ENCODE results near the gene PTPRM. TPM values are rescaled to one million over a fixed set of nuclear protein-coding genes. Genes with fewer than 3 reads are reported as not detected.

The PTPRM gene
- total RNA-seq, 2 donors from 2014 or later, result 7.5 to 19.2 TPM

DNA sequence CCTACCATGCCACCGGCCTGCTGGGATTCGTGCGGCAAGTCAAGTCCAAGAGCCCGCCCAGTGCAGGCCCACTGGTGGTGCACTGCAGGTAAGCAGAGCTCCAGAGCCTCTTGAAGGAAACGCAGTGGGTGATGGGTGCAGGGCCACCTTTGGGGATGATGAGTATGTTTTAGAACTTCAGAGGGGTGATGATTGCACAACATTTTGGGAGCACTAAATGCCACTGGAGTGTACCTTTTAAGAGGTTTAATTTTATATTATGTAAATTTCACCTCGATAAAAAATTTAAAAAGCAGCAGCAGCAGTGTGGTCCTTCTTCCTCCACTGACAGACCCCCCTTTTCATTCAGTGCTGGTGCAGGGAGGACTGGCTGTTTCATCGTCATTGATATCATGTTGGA is 809.0 kb downstream of the PTPRM start:
- Mint-ChIP-seq H3K4me3 (no peak overlapping the region), H3K36me3 (no peaks in the 10 kb centered on the region), H3K27me3 (peaks cover 0 to 4% of the 10 kb centered on the region in 2 donors), H3K9me3 (no peaks in the 10 kb centered on the region), H3K4me1 (ENCODE audit: low read depth in 2 of 2) (no peaks in the 10 kb centered on the region), H3K27ac (no peak overlapping the region)
- ATAC-seq (peak in 1 of 2 donors; percentile 43), DNase-seq (ENCODE audit: low spot score) (no peak)

GRCh38 chr18:8379187-8379941 is 812.2 kb downstream of the PTPRM start:
- DNase-seq (ENCODE audit: low spot score) (no peak), ATAC-seq (no peak)
- Mint-ChIP-seq H3K9me3 (no peaks in the 10 kb centered on the region), H3K4me1 (ENCODE audit: low read depth in 2 of 2) (no peaks in the 10 kb centered on the region), H3K27me3 (peaks cover 0 to 4% of the 10 kb centered on the region in 2 donors), H3K36me3 (no peaks in the 10 kb centered on the region), H3K4me3 (no peak overlapping the region), H3K27ac (no peak overlapping the region)

GRCh38 chr18:8380006-8380405 is 812.9 kb downstream of the PTPRM start:
- H3K9me3 Mint-ChIP-seq, result no peaks in the 10 kb centered on the region
- peaks cover 0 to 4% of the 10 kb centered on the region in 2 donors for H3K27me3 Mint-ChIP-seq
- H3K4me3 Mint-ChIP-seq, result no peak overlapping the region
- ATAC-seq, result no peak
- DNase-seq (ENCODE audit: low spot score), result no peak
- no peak overlapping the region for H3K27ac Mint-ChIP-seq
- H3K4me1 Mint-ChIP-seq (ENCODE audit: low read depth in 2 of 2), result no peaks in the 10 kb centered on the region
- no peaks in the 10 kb centered on the region for H3K36me3 Mint-ChIP-seq

GRCh38 chr18:8380926-8381325 is 813.8 kb downstream of the PTPRM start:
- no peaks in the 10 kb centered on the region for H3K36me3 Mint-ChIP-seq
- H3K27ac Mint-ChIP-seq, result no peak overlapping the region
- no peaks in the 10 kb centered on the region for H3K4me1 Mint-ChIP-seq (ENCODE audit: low read depth in 2 of 2)
- H3K9me3 Mint-ChIP-seq, result no peaks in the 10 kb centered on the region
- no peak for ATAC-seq
- peaks cover 0 to under 1% of the 10 kb centered on the region in 2 donors for H3K27me3 Mint-ChIP-seq
- DNase-seq (ENCODE audit: low spot score), result no peak
- no peak overlapping the region for H3K4me3 Mint-ChIP-seq

GRCh38 chr18:8381821-8382459 is 814.8 kb downstream of the PTPRM start:
- DNase-seq (ENCODE audit: low spot score) (no peak), ATAC-seq (no peak)
- Mint-ChIP-seq H3K4me1 (ENCODE audit: low read depth in 2 of 2) (no peaks in the 10 kb centered on the region), H3K36me3 (no peaks in the 10 kb centered on the region), H3K27me3 (no peaks in the 10 kb centered on the region), H3K4me3 (no peak overlapping the region), H3K9me3 (no peaks in the 10 kb centered on the region), H3K27ac (no peak overlapping the region)

GRCh38 chr18:8385400-8385799 is 818.3 kb downstream of the PTPRM start:
- Mint-ChIP-seq H3K27ac (no peak overlapping the region), H3K4me3 (no peak overlapping the region), H3K36me3 (no peaks in the 10 kb centered on the region), H3K9me3 (no peaks in the 10 kb centered on the region), H3K4me1 (ENCODE audit: low read depth in 2 of 2) (no peaks in the 10 kb centered on the region), H3K27me3 (peaks cover 0 to 6% of the 10 kb centered on the region in 2 donors)
- ATAC-seq (peak in 1 of 2 donors; percentile 40), DNase-seq (ENCODE audit: low spot score) (no peak)

- Mint-ChIP-seq H3K4me3 (no peak overlapping the region), H3K27me3 (peaks cover 0 to 6% of the 10 kb centered on the region in 2 donors), H3K36me3 (no peaks in the 10 kb centered on the region), H3K9me3 (no peaks in the 10 kb centered on the region), H3K27ac (no peak overlapping the region), H3K4me1 (ENCODE audit: low read depth in 2 of 2) (no peaks in the 10 kb centered on the region)
- DNase-seq (ENCODE audit: low spot score) (no peak), ATAC-seq (no peak)
Measured at GRCh38 chr18:8386669-8387380, 819.7 kb downstream of the PTPRM start.

DNA sequence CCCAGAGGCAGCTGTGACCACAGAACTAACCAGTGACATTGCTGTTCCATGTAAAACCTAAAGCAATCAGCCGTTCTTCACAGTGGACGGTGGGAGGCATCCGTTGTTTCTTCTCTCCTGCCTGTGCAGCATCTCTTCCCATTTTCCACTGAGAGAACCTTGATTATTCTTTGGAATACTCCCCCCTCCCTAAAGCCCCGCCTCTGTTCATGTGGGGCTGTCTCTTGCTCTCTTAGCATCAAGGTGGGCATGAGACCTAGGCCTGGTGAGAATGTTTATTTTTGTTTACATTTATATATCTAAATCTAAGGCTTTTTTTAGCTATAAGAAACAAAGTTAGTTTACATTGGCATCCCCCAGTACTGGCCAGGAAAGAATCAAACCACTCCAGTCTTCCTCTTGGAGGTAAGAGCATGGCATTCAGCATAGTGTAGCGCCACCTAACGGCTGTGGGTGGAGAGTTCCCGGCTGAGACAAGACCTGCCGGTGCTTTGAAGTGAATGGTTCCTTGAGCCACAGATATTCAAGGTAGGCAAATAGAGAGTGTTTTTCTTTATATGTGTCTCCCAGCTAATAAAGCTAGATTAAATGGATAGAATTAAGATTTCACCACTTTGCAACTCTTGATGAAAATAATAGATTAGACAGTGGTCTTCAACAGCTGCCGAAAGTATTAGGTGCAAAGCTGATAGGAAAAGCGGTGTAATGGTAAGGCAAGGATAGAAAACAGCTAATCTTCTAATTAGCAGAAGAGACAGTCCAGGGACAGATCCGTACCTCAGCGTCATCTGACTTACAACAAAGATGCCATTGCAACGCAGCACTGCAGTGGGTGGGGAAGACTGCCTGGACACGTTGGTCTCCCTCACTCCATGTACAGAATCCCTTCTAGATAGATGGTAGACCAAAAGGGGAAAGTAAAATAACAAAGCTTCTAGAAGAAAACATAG is 822.5 kb downstream of the PTPRM start:
- H3K9me3 Mint-ChIP-seq, result no peaks in the 10 kb centered on the region
- no peak overlapping the region for H3K4me3 Mint-ChIP-seq
- DNase-seq (ENCODE audit: low spot score), result no peak
- H3K36me3 Mint-ChIP-seq, result no peaks in the 10 kb centered on the region
- no peak for ATAC-seq
- H3K4me1 Mint-ChIP-seq (ENCODE audit: low read depth in 2 of 2), result no peaks in the 10 kb centered on the region
- peaks cover 0 to 6% of the 10 kb centered on the region in 2 donors for H3K27me3 Mint-ChIP-seq
- H3K27ac Mint-ChIP-seq, result no peak overlapping the region

DNA sequence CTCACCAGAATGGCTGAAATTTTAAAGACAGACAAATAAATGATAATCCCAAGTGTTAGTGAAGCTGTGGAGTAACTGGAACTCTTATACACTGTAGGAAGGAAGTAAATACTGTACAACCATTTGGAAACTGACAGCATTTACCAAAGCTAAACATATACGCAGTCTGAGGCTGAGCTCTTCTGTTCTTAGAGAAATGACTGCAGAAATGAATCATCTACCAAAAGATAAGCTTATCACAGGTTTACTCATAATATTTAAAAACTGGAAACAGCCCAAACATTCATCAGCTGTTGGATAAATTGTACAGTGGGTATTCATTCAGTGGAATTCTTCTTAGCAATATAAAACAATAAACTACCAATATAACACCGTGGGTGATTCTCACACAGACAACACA is 824.0 kb downstream of the PTPRM start:
- Mint-ChIP-seq H3K4me3 (no peak overlapping the region), H3K9me3 (no peaks in the 10 kb centered on the region), H3K27ac (no peak overlapping the region), H3K36me3 (no peaks in the 10 kb centered on the region), H3K4me1 (ENCODE audit: low read depth in 2 of 2) (no peaks in the 10 kb centered on the region), H3K27me3 (peaks cover 0 to 6% of the 10 kb centered on the region in 2 donors)
- DNase-seq (ENCODE audit: low spot score) (no peak), ATAC-seq (no peak)

- no peak for ATAC-seq
- no peak overlapping the region for H3K27ac Mint-ChIP-seq
- no peaks in the 10 kb centered on the region for H3K4me1 Mint-ChIP-seq (ENCODE audit: low read depth in 2 of 2)
- H3K36me3 Mint-ChIP-seq, result no peaks in the 10 kb centered on the region
- no peaks in the 10 kb centered on the region for H3K9me3 Mint-ChIP-seq
- H3K27me3 Mint-ChIP-seq, result no peaks in the 10 kb centered on the region
- DNase-seq (ENCODE audit: low spot score), result no peak
- H3K4me3 Mint-ChIP-seq, result no peak overlapping the region
Measured at GRCh38 chr18:8396254-8396653, 829.1 kb downstream of the PTPRM start.

- H3K4me1 Mint-ChIP-seq (ENCODE audit: low read depth in 2 of 2), result no peaks in the 10 kb centered on the region
- peak in 1 of 2 donors; percentile 8 for ATAC-seq
- H3K9me3 Mint-ChIP-seq, result no peaks in the 10 kb centered on the region
- no peak overlapping the region for H3K27ac Mint-ChIP-seq
- H3K27me3 Mint-ChIP-seq, result no peaks in the 10 kb centered on the region
- no peak overlapping the region for H3K4me3 Mint-ChIP-seq
- no peaks in the 10 kb centered on the region for H3K36me3 Mint-ChIP-seq
- DNase-seq (ENCODE audit: low spot score), result no peak
Measured at GRCh38 chr18:8397034-8397433, 829.9 kb downstream of the PTPRM start.

- no peaks in the 10 kb centered on the region for H3K36me3 Mint-ChIP-seq
- no peaks in the 10 kb centered on the region for H3K4me1 Mint-ChIP-seq (ENCODE audit: low read depth in 2 of 2)
- no peaks in the 10 kb centered on the region for H3K27me3 Mint-ChIP-seq
- ATAC-seq, result no peak
- no peaks in the 10 kb centered on the region for H3K9me3 Mint-ChIP-seq
- H3K27ac Mint-ChIP-seq, result no peak overlapping the region
- H3K4me3 Mint-ChIP-seq, result no peak overlapping the region
- DNase-seq (ENCODE audit: low spot score), result no peak
Measured at GRCh38 chr18:8399138-8399537, 832.0 kb downstream of the PTPRM start.

- Mint-ChIP-seq H3K27me3 (no peaks in the 10 kb centered on the region), H3K4me1 (ENCODE audit: low read depth in 2 of 2) (peaks cover 0 to under 1% of the 10 kb centered on the region in 2 donors), H3K9me3 (no peaks in the 10 kb centered on the region), H3K27ac (no peak overlapping the region), H3K36me3 (no peaks in the 10 kb centered on the region), H3K4me3 (no peak overlapping the region)
- no peak for DNase-seq (ENCODE audit: low spot score)
- ATAC-seq, result peak; percentile 22 to 41
Measured at GRCh38 chr18:8400193-8400752, 833.2 kb downstream of the PTPRM start.

Data from natural killer cell treated with Interleukin-12 subunit alpha and Interleukin-12 subunit beta and Interleukin-15 and Interleukin-18, amount 100 ng/mL, for 72 hours (primary cell).